Panc1 (cell line): ENCODE data around the gene DLG5.

Source experiments
- POLR2AphosphoS5 ChIP-seq: IDR thresholded peaks from 2 replicates; pipeline ENCODE4 v1.6.1; 2012; ENCODE audit warnings: mild to moderate bottlenecking, low read depth, low read length, moderate library complexity
- REST ChIP-seq, 2 experiments: IDR thresholded peaks; 2 replicates each; pipeline ENCODE4 v1.6.1; 2011 to 2012; ENCODE audit warnings: low read depth in 2 of 2, control low read depth in 1 of 2, low read length in 1 of 2, mild to moderate bottlenecking in 1 of 2, moderate library complexity in 1 of 2; ENCODE audit not compliant: insufficient read depth in 1 of 2
- SIN3A ChIP-seq: IDR thresholded peaks from 2 replicates; pipeline ENCODE4 v1.6.1; 2012; ENCODE audit warnings: low read depth, mild to moderate bottlenecking, low read length, moderate library complexity, borderline replicate concordance; ENCODE audit not compliant: insufficient read depth
- TCF7L2 ChIP-seq: IDR thresholded peaks from 2 replicates; pipeline ENCODE4 v1.6.1; 2011; ENCODE audit warnings: mild to moderate bottlenecking, low read depth, low read length, inconsistent platforms
- TF ChIP-seq, protein P1 (sequence below): fragments of 450-650 bp; IDR thresholded peaks from 2 replicates; pipeline ENCODE4 v1.5.1; 2017; ENCODE audit warnings: mild to moderate bottlenecking

GRCh38 chr10:77812741-77813140, 113.8 kb downstream of the DLG5 start:
- TF ChIP-seq, protein P1, sequence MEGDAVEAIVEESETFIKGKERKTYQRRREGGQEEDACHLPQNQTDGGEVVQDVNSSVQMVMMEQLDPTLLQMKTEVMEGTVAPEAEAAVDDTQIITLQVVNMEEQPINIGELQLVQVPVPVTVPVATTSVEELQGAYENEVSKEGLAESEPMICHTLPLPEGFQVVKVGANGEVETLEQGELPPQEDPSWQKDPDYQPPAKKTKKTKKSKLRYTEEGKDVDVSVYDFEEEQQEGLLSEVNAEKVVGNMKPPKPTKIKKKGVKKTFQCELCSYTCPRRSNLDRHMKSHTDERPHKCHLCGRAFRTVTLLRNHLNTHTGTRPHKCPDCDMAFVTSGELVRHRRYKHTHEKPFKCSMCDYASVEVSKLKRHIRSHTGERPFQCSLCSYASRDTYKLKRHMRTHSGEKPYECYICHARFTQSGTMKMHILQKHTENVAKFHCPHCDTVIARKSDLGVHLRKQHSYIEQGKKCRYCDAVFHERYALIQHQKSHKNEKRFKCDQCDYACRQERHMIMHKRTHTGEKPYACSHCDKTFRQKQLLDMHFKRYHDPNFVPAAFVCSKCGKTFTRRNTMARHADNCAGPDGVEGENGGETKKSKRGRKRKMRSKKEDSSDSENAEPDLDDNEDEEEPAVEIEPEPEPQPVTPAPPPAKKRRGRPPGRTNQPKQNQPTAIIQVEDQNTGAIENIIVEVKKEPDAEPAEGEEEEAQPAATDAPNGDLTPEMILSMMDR = no peak
- TF ChIP-seq POLR2AphosphoS5 (no peak), REST (IDR thresholded peaks at IDR 0.05; ENCODE audit: insufficient read depth in 1 of 2, low read depth in 2 of 2, low read length in 1 of 2) (no peak), TCF7L2 (no peak), SIN3A (no peak)
